ENCODE data around the gene PAIP1.
A peak's percentile ranks its signal among the peaks of the same experiment; 100 is the strongest.
"Not testable (repeated sequence)": the region's sequence is repeated elsewhere in the genome, so short reads cannot be mapped to it uniquely, and the experiment has no call there.

PAIP1 gene

GRCh38 chr5:43554497-43554896 lies 2.4 kb downstream of the PAIP1 start:
- peak overlapping the region in 1 of 2 donors; percentile 5 for H3K4me3 ChIP-seq (ENCODE audit: low read length in 2 of 2)
- H3K9me3 ChIP-seq (ENCODE audit: control insufficient read depth in 2 of 2, low read length in 2 of 2): no peaks in the 10 kb centered on the region
- H3K4me1 ChIP-seq (ENCODE audit: control insufficient read depth in 2 of 2, insufficient read depth in 2 of 2, low read length in 2 of 2): peaks cover 10 to 17% of the 10 kb centered on the region in 2 donors
- H3K27ac ChIP-seq (ENCODE audit: low read depth in 2 of 2, low read length in 2 of 2): no peak overlapping the region
- no peak overlapping the region for H3K9ac ChIP-seq (ENCODE audit: low read depth in 1 of 2, low read length in 2 of 2)
- peaks cover 3 to 17% of the 10 kb centered on the region in 2 donors for H3K36me3 ChIP-seq (ENCODE audit: control insufficient read depth in 2 of 2, insufficient read depth in 2 of 2, low read length in 2 of 2)
- H3K27me3 ChIP-seq (ENCODE audit: control insufficient read depth in 2 of 2, insufficient read depth in 2 of 2, low read length in 2 of 2): no peaks in the 10 kb centered on the region

DNA sequence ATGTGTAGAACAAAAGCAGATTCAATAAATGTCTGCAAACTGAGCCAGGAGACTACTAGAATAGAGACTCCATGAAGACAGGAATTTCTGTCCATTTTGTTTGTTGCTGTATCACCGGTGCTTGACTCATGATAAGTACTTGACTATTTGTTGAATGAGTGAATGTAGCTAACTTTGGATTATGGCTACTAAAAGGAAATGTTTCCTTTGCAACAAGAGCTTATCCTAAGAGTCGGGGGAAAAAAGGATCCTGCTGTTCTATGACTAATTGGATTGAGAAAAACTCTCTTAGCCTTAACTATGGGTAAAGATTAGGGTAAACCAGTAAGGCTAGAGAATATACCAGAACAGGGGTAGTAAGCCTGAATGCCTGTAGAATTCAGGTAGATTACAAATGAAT lies 3.5 kb downstream of the PAIP1 start:
- Histone ChIP-seq H3K36me3 (ENCODE audit: control insufficient read depth in 2 of 2, insufficient read depth in 2 of 2, low read length in 2 of 2) (peaks cover 3 to 21% of the 10 kb centered on the region in 2 donors), H3K9me3 (ENCODE audit: control insufficient read depth in 2 of 2, low read length in 2 of 2) (no peaks in the 10 kb centered on the region), H3K27ac (ENCODE audit: low read depth in 2 of 2, low read length in 2 of 2) (no peak overlapping the region), H3K4me3 (ENCODE audit: low read length in 2 of 2) (no peak overlapping the region), H3K9ac (ENCODE audit: low read depth in 1 of 2, low read length in 2 of 2) (no peak overlapping the region), H3K4me1 (ENCODE audit: control insufficient read depth in 2 of 2, insufficient read depth in 2 of 2, low read length in 2 of 2) (peaks cover 10 to 17% of the 10 kb centered on the region in 2 donors), H3K27me3 (ENCODE audit: control insufficient read depth in 2 of 2, insufficient read depth in 2 of 2, low read length in 2 of 2) (no peaks in the 10 kb centered on the region)

GRCh38 chr5:43551731-43552130 lies 5.1 kb downstream of the PAIP1 start:
- H3K4me3 ChIP-seq (ENCODE audit: low read length in 2 of 2): no peak overlapping the region
- no peak overlapping the region for H3K9ac ChIP-seq (ENCODE audit: low read depth in 1 of 2, low read length in 2 of 2)
- peaks cover 8 to 15% of the 10 kb centered on the region in 2 donors for H3K4me1 ChIP-seq (ENCODE audit: control insufficient read depth in 2 of 2, insufficient read depth in 2 of 2, low read length in 2 of 2)
- H3K27me3 ChIP-seq (ENCODE audit: control insufficient read depth in 2 of 2, insufficient read depth in 2 of 2, low read length in 2 of 2): no peaks in the 10 kb centered on the region
- no peaks in the 10 kb centered on the region for H3K9me3 ChIP-seq (ENCODE audit: control insufficient read depth in 2 of 2, low read length in 2 of 2)
- H3K27ac ChIP-seq (ENCODE audit: low read depth in 2 of 2, low read length in 2 of 2): no peak overlapping the region
- H3K36me3 ChIP-seq (ENCODE audit: control insufficient read depth in 2 of 2, insufficient read depth in 2 of 2, low read length in 2 of 2): peaks cover 11 to 30% of the 10 kb centered on the region in 2 donors

DNA sequence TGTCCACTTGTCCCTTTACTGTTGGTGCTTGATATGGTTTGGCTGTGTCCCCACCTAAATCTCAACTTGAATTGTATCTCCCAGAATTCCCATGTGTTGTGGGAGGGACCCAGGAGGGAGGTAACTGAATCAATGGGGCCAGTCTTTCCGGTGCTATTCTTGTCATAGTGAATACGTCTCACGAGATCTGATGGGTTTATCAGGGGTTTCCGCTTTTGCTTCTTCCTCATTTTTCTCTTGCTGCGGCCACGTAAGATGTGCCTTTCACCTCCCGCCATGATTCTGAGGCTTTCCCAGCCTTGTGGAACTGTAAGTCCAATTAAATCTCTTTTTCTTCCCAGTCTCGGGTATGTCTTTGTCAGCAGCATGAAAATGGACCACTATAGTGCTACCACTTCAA lies 7.6 kb downstream of the PAIP1 start:
- not testable (repeated sequence) for H3K9me3 ChIP-seq (ENCODE audit: control insufficient read depth in 2 of 2, low read length in 2 of 2); H3K27me3 ChIP-seq (ENCODE audit: control insufficient read depth in 2 of 2, insufficient read depth in 2 of 2, low read length in 2 of 2); H3K4me3 ChIP-seq (ENCODE audit: low read length in 2 of 2); H3K4me1 ChIP-seq (ENCODE audit: control insufficient read depth in 2 of 2, insufficient read depth in 2 of 2, low read length in 2 of 2); H3K27ac ChIP-seq (ENCODE audit: low read depth in 2 of 2, low read length in 2 of 2); H3K9ac ChIP-seq (ENCODE audit: low read depth in 1 of 2, low read length in 2 of 2)
- H3K36me3 ChIP-seq (ENCODE audit: control insufficient read depth in 2 of 2, insufficient read depth in 2 of 2, low read length in 2 of 2): peaks cover 34 to 47% of the 10 kb centered on the region in 2 donors

- Histone ChIP-seq H3K27ac (ENCODE audit: low read depth in 2 of 2, low read length in 2 of 2) (no peak overlapping the region), H3K36me3 (ENCODE audit: control insufficient read depth in 2 of 2, insufficient read depth in 2 of 2, low read length in 2 of 2) (peaks cover 36 to 50% of the 10 kb centered on the region in 2 donors), H3K27me3 (ENCODE audit: control insufficient read depth in 2 of 2, insufficient read depth in 2 of 2, low read length in 2 of 2) (no peaks in the 10 kb centered on the region), H3K4me3 (ENCODE audit: low read length in 2 of 2) (no peak overlapping the region), H3K4me1 (ENCODE audit: control insufficient read depth in 2 of 2, insufficient read depth in 2 of 2, low read length in 2 of 2) (peaks cover 0 to 2% of the 10 kb centered on the region in 2 donors), H3K9me3 (ENCODE audit: control insufficient read depth in 2 of 2, low read length in 2 of 2) (no peaks in the 10 kb centered on the region), H3K9ac (ENCODE audit: low read depth in 1 of 2, low read length in 2 of 2) (no peak overlapping the region)
Observed at GRCh38 chr5:43548358-43548757, 8.5 kb downstream of the PAIP1 start.

GRCh38 chr5:43547532-43547931 lies 9.3 kb downstream of the PAIP1 start:
- H3K36me3 ChIP-seq (ENCODE audit: control insufficient read depth in 2 of 2, insufficient read depth in 2 of 2, low read length in 2 of 2): peaks cover 36 to 51% of the 10 kb centered on the region in 2 donors
- H3K9ac ChIP-seq (ENCODE audit: low read depth in 1 of 2, low read length in 2 of 2): no peak overlapping the region
- peaks cover 0 to 2% of the 10 kb centered on the region in 2 donors for H3K4me1 ChIP-seq (ENCODE audit: control insufficient read depth in 2 of 2, insufficient read depth in 2 of 2, low read length in 2 of 2)
- H3K9me3 ChIP-seq (ENCODE audit: control insufficient read depth in 2 of 2, low read length in 2 of 2): no peaks in the 10 kb centered on the region
- H3K27ac ChIP-seq (ENCODE audit: low read depth in 2 of 2, low read length in 2 of 2): no peak overlapping the region
- H3K27me3 ChIP-seq (ENCODE audit: control insufficient read depth in 2 of 2, insufficient read depth in 2 of 2, low read length in 2 of 2): no peaks in the 10 kb centered on the region
- H3K4me3 ChIP-seq (ENCODE audit: low read length in 2 of 2): no peak overlapping the region

GRCh38 chr5:43543434-43543833 lies 13.4 kb downstream of the PAIP1 start:
- Histone ChIP-seq H3K27ac (ENCODE audit: low read depth in 2 of 2, low read length in 2 of 2) (no peak overlapping the region), H3K9me3 (ENCODE audit: control insufficient read depth in 2 of 2, low read length in 2 of 2) (no peaks in the 10 kb centered on the region), H3K4me3 (ENCODE audit: low read length in 2 of 2) (no peak overlapping the region), H3K9ac (ENCODE audit: low read depth in 1 of 2, low read length in 2 of 2) (no peak overlapping the region), H3K4me1 (ENCODE audit: control insufficient read depth in 2 of 2, insufficient read depth in 2 of 2, low read length in 2 of 2) (no peaks in the 10 kb centered on the region), H3K27me3 (ENCODE audit: control insufficient read depth in 2 of 2, insufficient read depth in 2 of 2, low read length in 2 of 2) (no peaks in the 10 kb centered on the region), H3K36me3 (ENCODE audit: control insufficient read depth in 2 of 2, insufficient read depth in 2 of 2, low read length in 2 of 2) (peaks cover 47 to 48% of the 10 kb centered on the region in 2 donors)

GRCh38 chr5:43540746-43541145 lies 16.1 kb downstream of the PAIP1 start:
- Histone ChIP-seq H3K4me1 (ENCODE audit: control insufficient read depth in 2 of 2, insufficient read depth in 2 of 2, low read length in 2 of 2) (no peaks in the 10 kb centered on the region), H3K9me3 (ENCODE audit: control insufficient read depth in 2 of 2, low read length in 2 of 2) (no peaks in the 10 kb centered on the region), H3K36me3 (ENCODE audit: control insufficient read depth in 2 of 2, insufficient read depth in 2 of 2, low read length in 2 of 2) (peaks cover 43 to 45% of the 10 kb centered on the region in 2 donors), H3K4me3 (ENCODE audit: low read length in 2 of 2) (no peak overlapping the region), H3K9ac (ENCODE audit: low read depth in 1 of 2, low read length in 2 of 2) (no peak overlapping the region), H3K27me3 (ENCODE audit: control insufficient read depth in 2 of 2, insufficient read depth in 2 of 2, low read length in 2 of 2) (no peaks in the 10 kb centered on the region), H3K27ac (ENCODE audit: low read depth in 2 of 2, low read length in 2 of 2) (no peak overlapping the region)

DNA sequence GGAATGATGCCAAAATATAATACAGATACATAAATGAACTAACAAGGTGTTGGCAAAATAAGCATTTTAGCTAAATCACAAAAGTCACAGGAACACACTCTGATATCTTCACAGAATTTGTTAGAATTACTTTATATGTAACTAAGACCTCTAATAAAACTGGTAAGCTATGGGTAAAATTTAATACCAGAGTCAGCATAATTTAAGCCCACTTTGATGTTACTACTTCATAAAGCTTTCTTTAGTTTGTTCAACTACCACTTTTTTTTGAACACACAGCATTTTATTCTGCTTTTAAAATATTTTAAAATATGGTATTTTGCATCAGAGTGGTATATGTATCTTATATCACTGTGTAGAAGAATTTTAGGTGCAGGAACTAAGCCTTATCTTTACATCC lies 19.9 kb downstream of the PAIP1 start:
- Histone ChIP-seq H3K27me3 (ENCODE audit: control insufficient read depth in 2 of 2, insufficient read depth in 2 of 2, low read length in 2 of 2) (no peaks in the 10 kb centered on the region), H3K4me3 (ENCODE audit: low read length in 2 of 2) (no peak overlapping the region), H3K9ac (ENCODE audit: low read depth in 1 of 2, low read length in 2 of 2) (no peak overlapping the region), H3K4me1 (ENCODE audit: control insufficient read depth in 2 of 2, insufficient read depth in 2 of 2, low read length in 2 of 2) (no peaks in the 10 kb centered on the region), H3K36me3 (ENCODE audit: control insufficient read depth in 2 of 2, insufficient read depth in 2 of 2, low read length in 2 of 2) (peaks cover 46 to 58% of the 10 kb centered on the region in 2 donors), H3K9me3 (ENCODE audit: control insufficient read depth in 2 of 2, low read length in 2 of 2) (no peaks in the 10 kb centered on the region), H3K27ac (ENCODE audit: low read depth in 2 of 2, low read length in 2 of 2) (no peak overlapping the region)

DNA sequence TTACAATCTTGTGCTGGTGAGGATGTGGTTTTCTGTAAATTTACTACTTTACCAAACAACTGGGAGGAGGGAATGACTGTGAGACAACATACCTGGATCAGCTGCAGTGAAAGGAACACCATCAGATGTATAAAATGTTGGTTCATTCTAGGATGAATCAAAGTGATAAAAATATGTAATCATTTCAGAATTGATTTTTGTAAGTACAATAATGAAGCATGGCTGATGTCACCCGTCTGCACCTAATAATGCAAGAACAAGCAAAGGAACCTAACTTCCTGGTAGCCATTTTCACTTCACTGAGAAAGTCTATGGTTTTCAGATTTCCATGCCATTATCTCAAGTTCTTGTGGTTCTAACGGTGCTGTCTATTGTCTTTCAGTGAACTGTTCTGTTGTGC lies 23.2 kb downstream of the PAIP1 start:
- no peak overlapping the region for H3K9ac ChIP-seq (ENCODE audit: low read depth in 1 of 2, low read length in 2 of 2)
- H3K4me1 ChIP-seq (ENCODE audit: control insufficient read depth in 2 of 2, insufficient read depth in 2 of 2, low read length in 2 of 2): no peaks in the 10 kb centered on the region
- peaks cover 54 to 61% of the 10 kb centered on the region in 2 donors for H3K36me3 ChIP-seq (ENCODE audit: control insufficient read depth in 2 of 2, insufficient read depth in 2 of 2, low read length in 2 of 2)
- no peak overlapping the region for H3K27ac ChIP-seq (ENCODE audit: low read depth in 2 of 2, low read length in 2 of 2)
- no peaks in the 10 kb centered on the region for H3K27me3 ChIP-seq (ENCODE audit: control insufficient read depth in 2 of 2, insufficient read depth in 2 of 2, low read length in 2 of 2)
- no peaks in the 10 kb centered on the region for H3K9me3 ChIP-seq (ENCODE audit: control insufficient read depth in 2 of 2, low read length in 2 of 2)
- H3K4me3 ChIP-seq (ENCODE audit: low read length in 2 of 2): no peak overlapping the region

GRCh38 chr5:43530648-43531047 lies 26.2 kb downstream of the PAIP1 start:
- no peaks in the 10 kb centered on the region for H3K4me1 ChIP-seq (ENCODE audit: control insufficient read depth in 2 of 2, insufficient read depth in 2 of 2, low read length in 2 of 2)
- H3K9me3 ChIP-seq (ENCODE audit: control insufficient read depth in 2 of 2, low read length in 2 of 2): no peaks in the 10 kb centered on the region
- no peak overlapping the region for H3K27ac ChIP-seq (ENCODE audit: low read depth in 2 of 2, low read length in 2 of 2)
- H3K4me3 ChIP-seq (ENCODE audit: low read length in 2 of 2): no peak overlapping the region
- H3K36me3 ChIP-seq (ENCODE audit: control insufficient read depth in 2 of 2, insufficient read depth in 2 of 2, low read length in 2 of 2): peaks cover 60 to 63% of the 10 kb centered on the region in 2 donors
- H3K9ac ChIP-seq (ENCODE audit: low read depth in 1 of 2, low read length in 2 of 2): no peak overlapping the region
- no peaks in the 10 kb centered on the region for H3K27me3 ChIP-seq (ENCODE audit: control insufficient read depth in 2 of 2, insufficient read depth in 2 of 2, low read length in 2 of 2)
